ENCODE measurements around the gene OTUB2. TPM values are rescaled to one million over a fixed set of nuclear protein-coding genes. Genes with fewer than 3 reads are reported as not detected.

OTUB2 gene
- total RNA-seq, 4 donors from 2014 or later: 12.6 to 25.0 (median 21.5) TPM

GRCh38 chr14:93993382-93993781 is 32.8 kb upstream of the OTUB2 start:
- TF ChIP-seq POLR2A (IDR thresholded peaks at IDR 0.05) (no peak), CTCF (IDR thresholded peaks at IDR 0.05) (no peak)
- intact Hi-C loops (cut with DNase I; ENCODE audit: low total_unique reads): no loop called here
- H3K4me3 ChIP-seq (ENCODE audit: low read depth, poor library complexity, severe bottlenecking): no peak overlapping the region
- DNase-seq (ENCODE audit: low spot score in 2 of 2): no peak
- WGBS, 2 donors: 80 to 89% methylated on average over 6 of the region's 6 CpGs

- DNase-seq (ENCODE audit: low spot score in 2 of 2): no peak
- H3K4me3 ChIP-seq (ENCODE audit: low read depth, poor library complexity, severe bottlenecking): no peak overlapping the region
- WGBS, 2 donors: 25 to 40% methylated on average over 11 to 13 of the region's 13 CpGs
- intact Hi-C loops (cut with DNase I; ENCODE audit: low total_unique reads): no loop called here
- no peak for TF ChIP-seq POLR2A (IDR thresholded peaks at IDR 0.05)
- TF ChIP-seq CTCF (IDR thresholded peaks at IDR 0.05): no peak
Measured at GRCh38 chr14:93994919-93995682, 31.0 kb upstream of the OTUB2 start.

- WGBS, 2 donors: 55 to 58% methylated on average over 8 of the region's 8 CpGs
Measured at GRCh38 chr14:93996130-93996695, 29.9 kb upstream of the OTUB2 start.

GRCh38 chr14:93997082-93997481 is 29.1 kb upstream of the OTUB2 start, which contains the start of gene CCDC197:
Gene CCDC197 (plus strand): TSS chr14:93997301. CDS start chr14:93998132, 831 bp downstream.
- 82 to 83% methylated on average over 1 of the region's 1 CpG for WGBS, 2 donors
- no peak within 1 kb of the TSS for H3K4me3 ChIP-seq (ENCODE audit: low read depth, poor library complexity, severe bottlenecking)
- DNase-seq (ENCODE audit: low spot score in 2 of 2): no peak
- intact Hi-C loops (cut with DNase I; ENCODE audit: low total_unique reads): no loop called here
- TF ChIP-seq POLR2A (IDR thresholded peaks at IDR 0.05) (no peak), CTCF (IDR thresholded peaks at IDR 0.05) (no peak)

More at GRCh38 chr14:93996130-93996695, 29.9 kb upstream of the OTUB2 start:
- DNase-seq (ENCODE audit: low spot score in 2 of 2): no peak
- TF ChIP-seq POLR2A (IDR thresholded peaks at IDR 0.05) (no peak), CTCF (IDR thresholded peaks at IDR 0.05) (no peak)
- intact Hi-C loops (cut with DNase I; ENCODE audit: low total_unique reads): no loop called here
- H3K4me3 ChIP-seq (ENCODE audit: low read depth, poor library complexity, severe bottlenecking): no peak overlapping the region

GRCh38 chr14:93997916-93998870 is 27.9 kb upstream of the OTUB2 start:
- intact Hi-C loops (cut with DNase I; ENCODE audit: low total_unique reads): no loop called here
- 88 to 89% methylated on average over 16 to 17 of the region's 17 CpGs for WGBS, 2 donors
- DNase-seq (ENCODE audit: low spot score in 2 of 2): no peak
- H3K4me3 ChIP-seq (ENCODE audit: low read depth, poor library complexity, severe bottlenecking): no peak overlapping the region
- TF ChIP-seq POLR2A (IDR thresholded peaks at IDR 0.05): no peak
- TF ChIP-seq CTCF (IDR thresholded peaks at IDR 0.05): no peak

All from lower leg skin (tissue), 4 donors.